Endothelial cell of umbilical vein (primary cell): ENCODE results near the gene PLCD3. TPM values are rescaled to one million over a fixed set of nuclear protein-coding genes. Genes with fewer than 3 reads are reported as not detected.

Source experiments
- BruUV-seq: library from RNA; stranded (reverse); fragments of 400-500 nt; replicated peaks from 2 replicates; lab custom pipeline; 2021; lab: Mats Ljungman, UMichigan
- CTCF ChIA-PET: fragments of 300-600, 350-600 bp; sonication (Branson Sonifier 250); formaldehyde crosslinking; loops from one replicate; lab custom pipeline; 2021; ENCODE audit warnings: antibody characterized with exemption, inconsistent platforms; lab: Charles Lee
- POLR2A ChIA-PET: fragments of 300-600, 350-600 bp; sonication (Branson Sonifier 250); formaldehyde crosslinking; loops from one replicate; lab custom pipeline; 2021; ENCODE audit warnings: antibody characterized with exemption, inconsistent platforms; lab: Charles Lee
- DNase-seq: peaks from one replicate; pipeline ENCODE4 v3.0.0-alpha.2; 2011; ENCODE audit warnings: low read depth, low spot score
- FAIRE-seq: peaks from 2 replicates; lab custom pipeline; 2011; peaks lifted over from hg19 to GRCh38; lab: Jason Lieb, UNC
- H2AFZ ChIP-seq: 2 replicates; pipeline ENCODE4 v1.6.0; 2012; ENCODE audit warnings: low read depth, low read length, control low read depth, inconsistent platforms
- H3K27ac ChIP-seq: 2 replicates; pipeline ENCODE4 v1.5.1; 2011; ENCODE audit warnings: low read depth, mild to moderate bottlenecking, control low read depth, low read length, moderate library complexity; ENCODE audit not compliant: insufficient read depth
- H3K27me3 ChIP-seq, 2 experiments: 2 replicates each; pipeline versions ENCODE4 v1.6.0 to v1.6.1; 2011; ENCODE audit warnings: low read length in 2 of 2, mixed read lengths in 1 of 2; ENCODE audit not compliant: control insufficient read depth in 2 of 2, insufficient read depth in 2 of 2
- H3K36me3 ChIP-seq, 2 experiments: 2 replicates in 1 of 2; 3 replicates in 1 of 2; pipeline ENCODE4 v1.5.1; 2011; ENCODE audit warnings: low read length in 2 of 2, mild to moderate bottlenecking in 1 of 2, moderate library complexity in 1 of 2; ENCODE audit not compliant: control insufficient read depth in 2 of 2, insufficient read depth in 2 of 2; ENCODE audit errors: extremely low read depth in 1 of 2
- H3K4me1 ChIP-seq: 3 replicates; pipeline ENCODE4 v1.5.1; 2011; ENCODE audit warnings: mild to moderate bottlenecking, low read length; ENCODE audit not compliant: control insufficient read depth, insufficient read depth; ENCODE audit errors: extremely low read depth
- H3K4me2 ChIP-seq: 2 replicates; pipeline ENCODE4 v1.6.1; 2011; ENCODE audit warnings: low read length, control low read depth, mixed read lengths; ENCODE audit not compliant: insufficient read depth
- H3K4me3 ChIP-seq, 3 experiments: fragments of 200-600 bp in 1 of 3; sonication (generic), shearing (Covaris generic) in 1 of 3; replicated peaks in 1 of 3; 2 replicates each; pipeline ENCODE4 v1.5.1; 2011 to 2016; ENCODE audit warnings: control low read depth in 3 of 3, low read length in 3 of 3, mild to moderate bottlenecking in 2 of 3, inconsistent platforms in 1 of 3, low read depth in 1 of 3, moderate library complexity in 1 of 3; ENCODE audit not compliant: insufficient read depth in 1 of 3
- H3K79me2 ChIP-seq: 2 replicates; pipeline ENCODE4 v1.6.0; 2012; ENCODE audit warnings: low read length, inconsistent platforms; ENCODE audit not compliant: control insufficient read depth, insufficient read depth
- H3K9ac ChIP-seq: replicated peaks from 2 replicates; pipeline ENCODE3; 2011; ENCODE audit warnings: low read length, control low read depth; ENCODE audit not compliant: insufficient read depth; ENCODE audit errors: extremely low read depth
- H3K9me1 ChIP-seq: replicated peaks from 3 replicates; pipeline ENCODE4 v1.6.0; 2011; ENCODE audit warnings: mild to moderate bottlenecking, low read length; ENCODE audit not compliant: control insufficient read depth, insufficient read depth; ENCODE audit errors: extremely low read depth
- H3K9me3 ChIP-seq: replicated peaks from 2 replicates; pipeline ENCODE4 v1.5.1; 2012; ENCODE audit warnings: low read length, inconsistent platforms; ENCODE audit not compliant: control insufficient read depth, insufficient read depth
- H4K20me1 ChIP-seq: replicated peaks from 2 replicates; pipeline ENCODE3; 2011; ENCODE audit warnings: mild to moderate bottlenecking, low read length; ENCODE audit not compliant: control insufficient read depth, insufficient read depth; ENCODE audit errors: extremely low read depth
- FOS ChIP-seq: IDR thresholded peaks from 2 replicates; pipeline ENCODE4 v1.6.1; 2011; ENCODE audit warnings: mild to moderate bottlenecking, low read length, moderate library complexity, borderline replicate concordance; ENCODE audit not compliant: insufficient read depth
- GATA2 ChIP-seq: IDR thresholded peaks from 2 replicates; pipeline ENCODE4 v1.7.0; 2011; ENCODE audit warnings: low read depth, mild to moderate bottlenecking, moderate library complexity, mixed read lengths, low read length; ENCODE audit not compliant: insufficient read length, insufficient read depth
- JUN ChIP-seq: IDR thresholded peaks from 2 replicates; pipeline ENCODE4 v1.6.1; 2011; ENCODE audit warnings: borderline replicate concordance, low read depth; ENCODE audit not compliant: insufficient read length, insufficient read depth
- POLR2A ChIP-seq: IDR thresholded peaks from 2 replicates; pipeline ENCODE4 v1.6.1; 2012; ENCODE audit warnings: low read depth, mild to moderate bottlenecking, control low read depth, low read length
- POLR2AphosphoS5 ChIP-seq: IDR thresholded peaks from 2 replicates; pipeline ENCODE4 v1.6.1; 2012; ENCODE audit warnings: low read depth, mild to moderate bottlenecking, control low read depth, low read length, moderate library complexity; ENCODE audit not compliant: insufficient read depth
- dilution Hi-C: fragments of 300-500 bp; cut with MboI; formaldehyde crosslinking; loops from one replicate; pipeline ENCODE4 v1.15.0; 2019; ENCODE audit warnings: low sequenced_read_pairs; ENCODE audit not compliant: extremely low pct_ligation_motif_present
- intact Hi-C: fragments of 100-400 bp; cut with micrococcal nuclease; formaldehyde crosslinking; loops from one replicate; pipeline ENCODE4 v1.10.0; 2022
- polyA plus RNA-seq, 4 experiments: library from polyadenylated mRNA; depleted of rRNA in 3 of 4; stranded (reverse) in 3 of 4; unstranded in 1 of 4; fragments of >200 nt; gene quantifications; 2 replicates each; pipeline versions ENCODE4 v1.2.1 to v1.2.3, GENCODE V29; 2011 to 2012; ENCODE audit warnings: missing spikeins in 1 of 4
- total RNA-seq: library from RNA; stranded (reverse); gene quantifications from 2 replicates; pipeline ENCODE4 v1.2.3, GENCODE V29; 2021

PLCD3 gene
- total and polyA plus RNA-seq, 2 donors (not counting 3 experiments of a cell fraction or from before 2014, with no cell fraction given) = 30.4 to 43.1 TPM

DNA sequence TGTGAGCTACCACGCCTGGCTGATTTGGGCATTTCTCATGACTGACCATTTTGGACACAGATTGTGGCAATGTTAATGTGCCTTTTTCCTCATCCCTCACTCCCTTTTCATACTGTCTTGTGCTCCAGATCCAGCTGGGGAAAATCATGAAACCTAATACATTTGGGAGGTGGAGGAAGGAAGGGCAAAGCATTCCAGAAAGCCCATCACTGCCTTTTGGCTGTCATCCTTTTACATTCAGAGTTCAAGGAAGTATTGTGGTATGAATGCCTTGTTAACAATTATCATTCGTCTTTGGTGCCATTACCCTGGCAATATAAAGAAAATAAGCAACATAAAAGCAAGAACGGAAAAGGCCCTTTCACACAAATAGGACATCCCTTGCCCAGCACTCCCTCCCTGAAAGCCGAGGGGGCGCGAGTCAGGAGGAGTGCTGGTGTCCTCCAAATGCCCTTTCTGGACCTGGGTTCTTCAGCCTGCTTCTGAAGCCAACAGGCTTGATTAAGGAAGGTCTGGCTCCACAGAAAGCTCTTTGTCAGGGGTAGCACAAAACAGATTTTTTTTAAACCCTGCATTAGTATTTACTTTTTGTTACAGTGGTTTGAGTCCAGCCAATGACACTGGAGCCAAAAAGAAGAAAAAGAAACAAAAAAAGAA lies 51.1 kb downstream of the PLCD3 start:
- no peak overlapping the region for H3K4me2 ChIP-seq
- BruUV-seq = no TSS peak
- H4K20me1 ChIP-seq = no peaks in the 10 kb centered on the region
- no peak overlapping the region for H3K27ac ChIP-seq
- H3K9ac ChIP-seq = no peak overlapping the region
- dilution Hi-C loops = no loop called here
- H2AFZ ChIP-seq = no peak overlapping the region
- peaks cover 2% of the 10 kb centered on the region for H3K4me1 ChIP-seq
- H3K9me3 ChIP-seq = no peaks in the 10 kb centered on the region
- TF ChIP-seq JUN = no peak
- no peak overlapping the region for H3K4me3 ChIP-seq
- DNase-seq (no peak), FAIRE-seq (no peak)
- H3K36me3 ChIP-seq = peaks cover 14 to 21% of the 10 kb centered on the region in 2 experiments
- intact Hi-C loops = no loop called here
- no peaks in the 10 kb centered on the region for H3K27me3 ChIP-seq
- H3K9me1 ChIP-seq = no peaks in the 10 kb centered on the region
- POLR2A ChIA-PET = no interaction called here
- H3K79me2 ChIP-seq = peaks cover 46% of the 10 kb centered on the region
- CTCF ChIA-PET = no interaction called here

DNA sequence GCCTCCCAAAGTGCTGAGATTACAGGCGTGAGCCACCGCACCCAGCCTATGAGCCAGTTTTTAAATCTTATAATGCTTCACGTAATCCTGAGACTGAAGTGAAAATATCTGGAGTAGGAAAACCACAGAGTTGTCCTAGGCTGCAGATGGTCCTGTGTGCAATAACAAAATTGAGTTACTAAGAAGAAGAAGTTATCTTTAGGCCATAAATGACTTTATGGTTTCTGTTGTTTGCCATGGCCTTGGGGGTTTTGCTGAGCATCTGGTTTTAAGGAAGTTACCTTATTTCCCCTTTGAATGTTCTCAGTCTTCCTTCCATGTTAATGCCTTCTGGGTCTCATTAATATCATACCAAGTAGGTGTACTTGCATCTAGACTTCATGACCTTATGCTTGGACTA lies 54.7 kb downstream of the PLCD3 start:
- dilution Hi-C loops (no loop called here), intact Hi-C loops (no loop called here)
- Histone ChIP-seq H3K27me3 (no peaks in the 10 kb centered on the region), H3K9ac (no peak overlapping the region), H4K20me1 (no peaks in the 10 kb centered on the region), H3K4me2 (no peak overlapping the region), H3K36me3 (peaks cover 11 to 25% of the 10 kb centered on the region in 2 experiments), H3K4me3 (no peak overlapping the region), H3K27ac (no peak overlapping the region), H3K79me2 (peaks cover 75% of the 10 kb centered on the region), H3K9me3 (no peaks in the 10 kb centered on the region), H3K9me1 (no peaks in the 10 kb centered on the region), H2AFZ (no peak overlapping the region), H3K4me1 (peaks cover 5% of the 10 kb centered on the region)
- DNase-seq (no peak), FAIRE-seq (no peak)
- CTCF ChIA-PET = interaction anchor here (1.4 to 2.2 kb wide), 3 partner anchors 12 to 58 kb away, joined by 5 to 8 read pairs (median 5); partner anchors contain the start of gene ACBD4
- BruUV-seq = no TSS peak
- no peak for TF ChIP-seq GATA2
- TF ChIP-seq FOS = no peak
- no peak for TF ChIP-seq POLR2A
- TF ChIP-seq POLR2AphosphoS5 = no peak
- POLR2A ChIA-PET = no interaction called here
